AG09309 (cell line): Measurements from ENCODE around the gene P2RX6.

Source experiments
- DNase-seq: peaks from one replicate; pipeline ENCODE4 v3.0.0-alpha.2; 2010; ENCODE audit warnings: low read depth
- H3K4me3 ChIP-seq: 2 replicates; pipeline ENCODE4 v1.5.1; 2011; ENCODE audit warnings: mild to moderate bottlenecking, low read depth, low read length, moderate library complexity; ENCODE audit not compliant: control insufficient read depth
- TF ChIP-seq, protein P1 (sequence below): IDR thresholded peaks from 2 replicates; pipeline ENCODE4 v1.5.1; 2011; ENCODE audit warnings: mild to moderate bottlenecking, low read depth, low read length, inconsistent platforms; ENCODE audit not compliant: insufficient read depth, control insufficient read depth; ENCODE audit errors: missing control alignments

P2RX6 gene

DNA sequence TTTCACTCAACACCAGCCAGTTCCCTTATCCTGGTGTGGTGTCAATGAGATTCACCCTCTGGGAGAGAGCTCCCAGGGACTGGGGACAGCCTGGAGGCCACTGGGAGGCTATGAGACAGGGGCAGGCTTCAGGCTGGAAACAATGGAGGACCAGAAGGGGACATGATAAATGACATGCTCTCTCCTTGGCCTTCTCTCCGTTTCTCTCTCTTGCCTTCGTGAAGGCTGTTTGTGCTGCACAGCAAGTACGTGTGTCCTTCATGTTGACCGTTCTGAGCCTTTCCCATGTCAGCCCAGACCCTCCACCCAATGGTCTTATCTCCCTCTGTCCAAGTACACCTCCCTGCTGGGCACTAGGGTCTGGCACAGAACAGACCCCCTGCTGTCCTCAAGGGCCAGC is 34.4 kb upstream of the P2RX6 start:
- DNase-seq = no peak
- no peak overlapping the region for H3K4me3 ChIP-seq

DNA sequence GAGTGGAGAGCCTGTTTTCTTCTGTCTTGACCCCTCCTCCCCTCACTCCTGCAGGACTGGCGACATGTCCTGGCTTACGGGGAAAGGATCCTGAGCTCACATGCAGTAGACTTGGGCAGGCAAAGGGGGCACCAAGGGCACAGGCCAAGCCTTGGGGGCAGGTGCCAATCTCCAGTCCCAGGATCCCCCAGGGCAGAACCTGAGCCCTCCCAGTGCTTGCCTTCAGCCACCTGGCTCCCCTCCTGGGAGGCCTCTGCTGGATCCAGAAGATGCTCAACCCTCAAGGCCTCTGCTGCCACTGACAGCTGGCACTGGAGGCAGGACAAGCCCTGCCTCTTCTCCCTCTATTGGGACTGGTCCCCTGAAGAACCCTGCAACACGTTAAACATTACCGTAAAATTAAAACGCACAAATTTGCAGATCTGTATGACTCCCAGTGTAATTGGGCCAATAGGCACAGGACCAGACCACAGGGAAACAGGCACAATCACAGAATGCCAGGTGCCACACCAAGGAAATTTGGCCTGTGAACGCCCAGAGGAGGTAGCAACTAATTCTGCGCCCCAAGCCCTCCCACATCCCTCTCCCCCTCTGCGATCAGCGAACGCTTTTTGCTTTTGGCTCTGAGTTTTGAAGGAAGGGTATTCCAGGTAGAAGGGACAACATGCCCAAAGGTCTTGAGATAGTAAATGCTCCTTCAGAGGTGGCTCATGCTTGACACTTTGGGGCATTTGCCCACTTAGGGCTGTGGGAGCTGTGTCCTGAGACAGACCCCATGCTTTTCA is 33.8 kb upstream of the P2RX6 start:
- no peak for DNase-seq
- peak overlapping the region; percentile 92 for H3K4me3 ChIP-seq
- TF ChIP-seq, protein P1, sequence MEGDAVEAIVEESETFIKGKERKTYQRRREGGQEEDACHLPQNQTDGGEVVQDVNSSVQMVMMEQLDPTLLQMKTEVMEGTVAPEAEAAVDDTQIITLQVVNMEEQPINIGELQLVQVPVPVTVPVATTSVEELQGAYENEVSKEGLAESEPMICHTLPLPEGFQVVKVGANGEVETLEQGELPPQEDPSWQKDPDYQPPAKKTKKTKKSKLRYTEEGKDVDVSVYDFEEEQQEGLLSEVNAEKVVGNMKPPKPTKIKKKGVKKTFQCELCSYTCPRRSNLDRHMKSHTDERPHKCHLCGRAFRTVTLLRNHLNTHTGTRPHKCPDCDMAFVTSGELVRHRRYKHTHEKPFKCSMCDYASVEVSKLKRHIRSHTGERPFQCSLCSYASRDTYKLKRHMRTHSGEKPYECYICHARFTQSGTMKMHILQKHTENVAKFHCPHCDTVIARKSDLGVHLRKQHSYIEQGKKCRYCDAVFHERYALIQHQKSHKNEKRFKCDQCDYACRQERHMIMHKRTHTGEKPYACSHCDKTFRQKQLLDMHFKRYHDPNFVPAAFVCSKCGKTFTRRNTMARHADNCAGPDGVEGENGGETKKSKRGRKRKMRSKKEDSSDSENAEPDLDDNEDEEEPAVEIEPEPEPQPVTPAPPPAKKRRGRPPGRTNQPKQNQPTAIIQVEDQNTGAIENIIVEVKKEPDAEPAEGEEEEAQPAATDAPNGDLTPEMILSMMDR = no peak

More for the DNA sequence above, 34.4 kb upstream of the P2RX6 start:
- TF ChIP-seq, protein P1 = no peak

DNA sequence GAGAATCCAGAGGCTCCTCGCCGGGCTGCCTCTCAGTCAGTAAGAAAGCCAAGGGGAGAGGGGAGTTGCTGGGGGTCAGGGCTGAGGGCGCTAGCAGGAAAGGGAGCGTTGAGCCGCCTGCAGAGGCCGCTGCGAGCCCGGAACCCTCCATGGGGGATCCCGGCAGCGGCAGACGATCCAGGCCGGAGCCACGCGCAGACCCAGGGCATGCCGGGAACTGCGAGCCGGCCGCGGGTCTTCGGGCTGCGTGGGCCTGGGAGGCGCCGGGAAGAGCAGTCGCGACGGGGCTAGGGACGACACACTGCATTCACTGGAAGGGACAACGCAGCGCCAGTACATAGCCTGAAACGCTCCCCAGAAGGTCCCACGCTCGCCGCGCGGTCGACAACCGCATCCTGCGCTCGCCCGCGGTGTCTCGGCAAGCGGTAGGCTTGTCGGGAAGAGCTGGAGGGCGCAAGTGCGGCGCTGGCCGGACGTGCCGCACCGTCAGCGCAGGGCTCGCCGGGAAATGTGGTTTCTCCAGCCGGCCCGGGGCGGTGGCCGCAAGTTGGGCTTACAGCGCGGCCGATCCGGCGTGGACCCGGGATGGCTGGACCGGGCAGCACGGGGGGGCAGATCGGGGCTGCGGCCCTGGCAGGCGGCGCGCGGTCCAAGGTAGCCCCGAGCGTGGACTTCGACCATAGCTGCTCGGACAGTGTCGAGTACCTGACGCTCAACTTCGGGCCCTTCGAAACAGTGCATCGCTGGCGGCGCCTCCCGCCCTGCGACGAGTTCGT is 33.0 kb upstream of the P2RX6 start, which contains the start of gene LZTR1:
LZTR1 (plus strand) TSS at position 511 of the 776 bp plus-strand sequence; CDS start at position 586, 75 bp downstream.
- TF ChIP-seq, protein P1 = peak; percentile 66
- H3K4me3 ChIP-seq = peak within 1 kb of the TSS; percentile 92
- peak; percentile 46 for DNase-seq

DNA sequence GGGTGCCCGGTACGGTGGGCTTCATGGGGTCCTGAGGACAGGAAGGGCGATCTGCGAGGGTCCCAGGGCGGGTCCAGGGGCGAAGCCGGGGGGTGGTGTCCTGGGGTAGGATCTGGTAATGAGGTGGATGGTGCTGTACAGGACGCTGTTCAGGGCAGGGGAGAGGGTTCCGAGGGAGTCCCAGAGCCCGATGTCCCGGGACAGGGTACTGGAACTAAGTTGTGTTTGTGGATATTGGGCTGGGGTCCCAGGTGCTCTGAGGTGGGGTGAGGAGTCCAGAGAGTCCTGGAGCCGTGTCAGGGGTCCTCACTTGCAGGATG is 32.4 kb upstream of the P2RX6 start:
- no peak for DNase-seq
- TF ChIP-seq, protein P1 = no peak
- H3K4me3 ChIP-seq = peak overlapping the region; percentile 92

DNA sequence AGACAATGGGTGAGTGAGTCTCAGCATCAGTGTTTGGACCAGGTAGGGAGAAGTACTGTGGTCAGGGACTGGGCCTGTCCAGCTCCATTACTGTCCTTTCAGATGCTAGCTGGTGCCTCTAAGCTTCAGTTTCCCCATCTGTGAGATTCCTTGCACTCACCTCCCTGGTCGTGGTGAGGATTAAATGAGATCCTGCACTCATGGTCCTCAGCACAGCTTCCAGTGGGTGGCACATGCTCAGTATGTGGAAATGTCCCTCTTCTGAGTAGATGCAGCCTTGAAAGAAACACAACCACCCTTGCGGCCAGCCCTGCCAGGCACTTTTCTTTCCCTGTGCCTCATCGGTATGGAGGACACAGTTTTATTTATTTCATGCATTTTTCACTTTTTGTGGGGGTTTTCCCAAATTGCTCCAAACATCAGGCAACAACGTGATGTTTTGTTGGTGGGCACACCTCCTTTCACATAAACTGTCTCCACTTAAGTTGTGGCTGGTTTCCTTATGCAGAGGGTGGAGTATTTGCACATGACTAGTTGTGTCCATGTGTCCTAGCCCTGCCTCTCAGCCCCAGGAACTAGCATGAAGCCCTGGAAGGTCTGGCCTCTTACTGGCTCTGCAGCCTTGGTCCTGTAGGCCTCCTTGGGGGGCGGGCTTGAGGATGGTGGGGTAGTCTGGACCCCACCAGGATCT is 31.7 kb upstream of the P2RX6 start:
- DNase-seq = no peak
- peak overlapping the region; percentile 92 for H3K4me3 ChIP-seq
- TF ChIP-seq, protein P1 = no peak

DNA sequence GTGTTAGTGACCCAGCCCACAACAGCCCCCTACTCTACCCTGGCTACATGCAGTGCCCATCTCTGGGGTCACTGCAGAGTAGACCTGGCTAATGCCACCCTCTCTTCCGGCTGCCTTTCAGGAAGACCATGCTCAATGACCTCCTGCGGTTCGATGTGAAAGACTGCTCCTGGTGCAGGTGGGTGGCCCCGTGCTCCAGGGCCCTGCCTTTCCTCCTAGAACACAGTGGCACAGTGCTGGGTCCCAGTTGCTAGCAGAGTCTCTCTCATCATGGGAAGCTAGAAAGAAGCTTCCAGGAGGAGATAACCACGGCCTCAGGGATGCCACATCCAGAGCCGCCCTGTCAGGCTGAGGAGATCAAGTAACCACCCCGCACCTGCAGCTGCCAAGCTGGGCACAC is 29.2 kb upstream of the P2RX6 start:
- DNase-seq = no peak
- TF ChIP-seq, protein P1 = no peak
- no peak overlapping the region for H3K4me3 ChIP-seq
